C1 segment of cervical spinal cord (tissue), 14 donors: ENCODE data around the gene GABRB3.
A peak's percentile ranks its signal among the peaks of the same experiment; 100 is the strongest.

Experiments
- DNase-seq, 14 donors: peaks; one replicate each; lab custom pipeline; 2025; lab: John Stamatoyannopoulos, UW

The GABRB3 gene

GRCh38 chr15:26555898-26556297, 217.0 kb downstream of the GABRB3 start:
- no peak for DNase-seq

- DNase-seq: no peak
Measured at GRCh38 chr15:26551473-26551872, 221.4 kb downstream of the GABRB3 start.

- DNase-seq: no peak
Measured at GRCh38 chr15:26550880-26551279, 222.0 kb downstream of the GABRB3 start.

- peak in 1 of 14 donors; percentile 0 for DNase-seq
Measured at GRCh38 chr15:26537663-26538062, 235.2 kb downstream of the GABRB3 start.

GRCh38 chr15:26531489-26531888, 241.4 kb downstream of the GABRB3 start:
- no peak for DNase-seq

GRCh38 chr15:26525096-26525495, 247.8 kb downstream of the GABRB3 start:
- DNase-seq: no peak

- DNase-seq: no peak
Measured at GRCh38 chr15:26521691-26522198, 251.1 kb downstream of the GABRB3 start.

- no peak for DNase-seq
Measured at GRCh38 chr15:26521130-26521529, 251.7 kb downstream of the GABRB3 start.

GRCh38 chr15:26518885-26519284, 254.0 kb downstream of the GABRB3 start:
- no peak for DNase-seq

GRCh38 chr15:26516102-26516980, 256.5 kb downstream of the GABRB3 start:
- no peak for DNase-seq

GRCh38 chr15:26504009-26504408, 268.9 kb downstream of the GABRB3 start:
- no peak for DNase-seq
